ENCODE data around the gene DVL2.

DNA sequence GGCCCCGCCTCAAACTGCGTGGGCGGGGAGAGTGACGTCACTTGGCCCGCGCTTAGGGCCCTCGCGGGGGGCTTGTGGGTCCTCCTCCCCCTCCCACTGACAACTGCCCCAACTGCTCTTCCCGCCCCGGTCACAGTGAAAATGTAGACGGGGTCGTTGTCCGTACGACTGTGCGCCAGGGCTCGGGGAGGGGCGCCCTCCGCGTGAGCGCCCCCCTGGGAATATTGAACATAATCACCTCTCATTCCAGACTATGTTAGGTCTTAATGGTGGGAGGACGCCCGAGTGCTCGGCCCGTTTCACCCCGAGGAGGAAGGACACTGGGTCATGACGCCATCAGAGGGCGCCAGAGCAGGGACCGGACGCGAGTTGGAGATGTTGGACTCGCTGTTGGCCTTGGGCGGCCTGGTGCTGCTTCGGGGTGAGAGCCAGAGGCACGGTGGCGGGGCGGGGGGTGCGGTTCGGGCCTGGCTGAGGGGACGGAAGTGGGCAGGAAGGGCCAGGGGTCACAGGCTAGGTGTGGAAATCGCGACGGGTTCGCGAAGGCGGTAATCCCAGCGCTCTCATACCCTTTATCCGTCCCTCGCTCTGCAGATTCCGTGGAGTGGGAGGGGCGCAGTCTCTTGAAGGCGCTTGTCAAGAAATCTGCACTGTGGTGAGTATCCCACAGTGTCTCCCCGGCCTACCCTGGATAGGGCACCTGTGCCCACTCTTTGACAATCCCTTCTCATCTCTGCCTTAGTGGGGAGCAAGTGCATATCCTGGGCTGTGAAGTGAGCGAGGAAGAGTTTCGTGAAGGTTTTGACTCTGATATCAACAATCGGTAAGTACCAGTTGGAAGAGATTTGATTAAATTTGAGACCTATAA, 18.1 kb upstream of the DVL2 start, which contains the start of gene ELP5:
- TF ChIP-seq EZH2 (IDR thresholded peaks at IDR 0.05) (no peak), POLR2AphosphoS5 (IDR thresholded peaks at IDR 0.05; ENCODE audit: borderline replicate concordance, low read depth, low read length) (peak; percentile 43; the same call in 1 of the 2 replicates), FOXP2 (optimal IDR thresholded peaks at IDR 0.05; ENCODE audit: control extremely low read depth, extremely low read length, insufficient read depth) (peak; percentile 17)

All from SK-N-MC (cell line).